HG02759 (cell line): ENCODE results near the gene ZNF718.
"Not testable (repeated sequence)": the region's sequence is repeated elsewhere in the genome, so short reads cannot be mapped to it uniquely, and the experiment has no call there.

Experiments used
- ATAC-seq: cut with Tn5 transposase; IDR thresholded peaks from one replicate; pipeline ENCODE4 v1.9.1; 2021; ENCODE audit warnings: mild to moderate bottlenecking, moderate library complexity; ENCODE audit not compliant: unreplicated experiment

Gene ZNF718

DNA sequence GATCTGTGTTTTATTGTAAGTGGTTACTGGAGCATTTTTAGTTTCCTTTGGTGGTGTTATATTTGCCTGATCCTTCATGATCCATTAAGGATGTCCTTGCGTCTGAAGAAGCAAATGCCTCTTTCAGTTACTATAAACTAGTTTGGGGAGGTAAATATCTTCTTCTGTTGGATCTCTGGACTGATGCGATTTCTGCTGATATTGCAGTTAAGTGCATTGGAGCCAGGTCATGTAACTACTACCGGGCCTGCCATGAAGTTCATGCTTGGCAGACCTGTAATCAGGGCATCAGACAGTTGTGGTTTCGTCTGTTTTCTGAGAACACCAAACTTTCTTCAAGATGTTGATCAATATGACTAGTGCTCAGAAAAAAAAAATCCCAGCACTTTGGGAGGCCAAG is 22.9 kb downstream of the ZNF718 start:
- no peak for ATAC-seq

DNA sequence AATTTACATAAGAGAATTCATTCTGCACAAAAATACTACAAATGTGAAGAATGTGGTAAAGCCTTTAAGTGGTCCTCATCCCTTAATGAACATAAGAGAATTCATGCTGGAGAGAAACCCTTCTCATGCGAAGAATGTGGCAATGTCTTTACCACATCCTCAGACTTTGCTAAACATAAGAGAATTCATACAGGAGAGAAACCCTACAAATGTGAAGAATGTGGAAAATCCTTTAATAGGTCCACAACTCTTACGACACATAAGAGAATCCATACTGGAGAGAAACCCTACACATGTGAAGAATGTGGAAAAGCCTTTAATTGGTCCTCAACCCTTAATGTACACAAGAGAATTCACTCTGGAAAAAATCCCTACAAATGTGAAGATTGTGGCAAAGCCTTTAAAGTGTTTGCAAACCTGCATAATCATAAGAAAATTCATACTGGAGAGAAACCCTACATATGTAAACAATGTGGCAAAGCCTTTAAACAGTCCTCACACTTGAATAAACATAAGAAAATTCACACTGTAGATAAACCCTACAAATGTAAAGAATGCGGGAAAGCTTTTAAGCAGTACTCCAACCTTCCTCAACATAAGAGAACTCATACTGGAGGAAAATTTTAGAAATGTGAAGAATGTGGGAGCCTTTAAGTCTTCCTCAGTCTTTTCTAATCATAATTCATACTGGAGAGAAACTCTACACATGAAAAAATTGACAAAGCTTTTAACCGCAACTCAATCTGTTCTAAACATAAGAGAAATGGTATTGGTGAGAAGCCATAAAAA is 37.4 kb downstream of the ZNF718 start:
- ATAC-seq, result no peak

DNA sequence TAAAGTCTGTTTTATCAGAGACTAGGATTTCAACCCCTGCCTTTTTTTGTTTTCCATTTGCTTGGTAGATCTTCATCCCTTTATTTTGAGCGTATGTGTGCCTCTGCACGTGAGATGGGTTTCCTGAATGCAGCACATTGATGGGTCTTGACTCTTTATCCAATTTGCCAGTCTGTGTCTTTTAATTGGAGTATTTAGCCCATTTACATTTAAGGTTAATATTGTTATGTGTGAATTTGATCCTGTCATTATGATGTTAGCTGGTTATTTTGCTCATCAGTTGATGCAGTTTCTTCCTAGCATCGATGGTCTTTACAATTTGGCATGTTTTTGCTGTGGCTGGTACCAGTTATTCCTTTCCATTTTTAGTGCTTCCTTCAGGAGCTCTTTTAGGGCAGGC is 45.3 kb downstream of the ZNF718 start:
- ATAC-seq, result not testable (repeated sequence)

- not testable (repeated sequence) for ATAC-seq
These were observed 47.0 kb downstream of the ZNF718 start for GRCh38 chr4:171318-171717.

DNA sequence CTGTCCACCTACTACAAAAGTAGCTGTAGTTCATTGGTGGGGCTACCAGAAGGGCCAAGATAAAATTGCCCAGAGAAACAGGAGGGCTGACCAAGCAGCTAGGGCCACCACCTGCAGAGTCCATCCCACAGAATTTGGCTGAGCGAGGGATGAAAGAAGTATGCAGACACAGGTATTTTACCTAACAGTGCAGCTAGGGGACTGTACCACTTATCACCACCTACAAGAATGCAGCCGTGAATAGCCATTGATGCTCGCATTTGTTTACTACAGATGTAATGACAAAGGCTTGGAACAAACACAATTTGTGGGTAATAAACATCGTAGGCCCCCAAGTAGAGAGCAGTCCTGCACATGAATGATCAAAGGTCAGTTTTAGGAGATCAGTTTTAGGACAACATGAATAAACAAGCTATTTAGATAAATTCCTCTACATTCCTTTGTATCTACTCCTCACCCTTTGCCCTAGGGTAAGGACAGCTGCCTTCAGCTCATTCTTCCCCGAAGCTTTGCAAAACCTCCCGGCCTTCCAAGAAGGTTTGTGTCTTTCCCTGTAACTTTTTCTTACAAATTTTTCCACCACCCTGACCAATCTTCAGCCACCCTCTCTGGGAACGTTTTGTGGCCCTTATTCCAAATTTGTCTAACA is 49.5 kb downstream of the ZNF718 start:
- ATAC-seq, result no peak

GRCh38 chr4:175986-176385 is 51.7 kb downstream of the ZNF718 start:
- no peak for ATAC-seq

DNA sequence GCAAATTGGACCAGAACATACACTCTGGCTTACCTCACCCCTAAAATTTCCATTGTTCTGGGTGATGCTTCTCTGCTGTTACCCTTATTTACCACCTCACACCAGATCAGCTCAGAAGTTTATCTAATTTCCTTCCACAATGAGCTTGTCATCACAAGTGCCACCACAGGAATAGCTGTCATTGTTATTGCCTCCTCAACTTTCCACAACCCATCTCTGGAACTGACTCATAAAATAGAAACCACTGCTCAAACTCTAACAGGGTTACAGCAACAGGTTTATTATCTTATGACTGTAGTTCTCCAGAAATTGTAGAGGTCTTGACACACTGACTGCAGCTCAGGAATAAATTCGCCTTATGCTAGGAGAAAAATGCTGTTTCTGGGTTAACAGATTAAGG is 52.7 kb downstream of the ZNF718 start:
- no peak for ATAC-seq

DNA sequence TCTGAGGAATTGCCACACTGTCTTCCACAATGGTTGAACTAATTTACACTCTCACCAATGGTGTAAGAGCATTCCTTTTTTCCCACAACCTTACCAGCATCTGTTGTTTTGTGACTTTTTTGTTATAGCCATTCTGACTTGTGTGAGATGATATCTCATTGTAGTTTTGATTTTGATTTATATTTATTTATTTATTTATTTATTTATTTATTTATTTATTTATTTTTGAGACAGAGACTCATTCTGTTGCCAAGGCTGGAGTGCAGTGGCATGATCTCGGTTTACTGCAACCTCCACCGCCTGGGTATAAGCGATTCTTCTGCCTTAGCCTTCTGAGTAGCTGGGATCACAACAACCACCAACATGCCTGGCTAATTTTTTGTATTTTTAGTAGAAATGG is 57.9 kb downstream of the ZNF718 start:
- ATAC-seq, result not testable (repeated sequence)

- ATAC-seq, result no peak
These were observed 63.8 kb downstream of the ZNF718 start for GRCh38 chr4:188091-188490.

- ATAC-seq, result not testable (repeated sequence)
These were observed 70.9 kb downstream of the ZNF718 start for GRCh38 chr4:195159-195558.

GRCh38 chr4:200936-201335 is 76.6 kb downstream of the ZNF718 start:
- no peak for ATAC-seq

GRCh38 chr4:202822-203221 is 78.5 kb downstream of the ZNF718 start:
- not testable (repeated sequence) for ATAC-seq

DNA sequence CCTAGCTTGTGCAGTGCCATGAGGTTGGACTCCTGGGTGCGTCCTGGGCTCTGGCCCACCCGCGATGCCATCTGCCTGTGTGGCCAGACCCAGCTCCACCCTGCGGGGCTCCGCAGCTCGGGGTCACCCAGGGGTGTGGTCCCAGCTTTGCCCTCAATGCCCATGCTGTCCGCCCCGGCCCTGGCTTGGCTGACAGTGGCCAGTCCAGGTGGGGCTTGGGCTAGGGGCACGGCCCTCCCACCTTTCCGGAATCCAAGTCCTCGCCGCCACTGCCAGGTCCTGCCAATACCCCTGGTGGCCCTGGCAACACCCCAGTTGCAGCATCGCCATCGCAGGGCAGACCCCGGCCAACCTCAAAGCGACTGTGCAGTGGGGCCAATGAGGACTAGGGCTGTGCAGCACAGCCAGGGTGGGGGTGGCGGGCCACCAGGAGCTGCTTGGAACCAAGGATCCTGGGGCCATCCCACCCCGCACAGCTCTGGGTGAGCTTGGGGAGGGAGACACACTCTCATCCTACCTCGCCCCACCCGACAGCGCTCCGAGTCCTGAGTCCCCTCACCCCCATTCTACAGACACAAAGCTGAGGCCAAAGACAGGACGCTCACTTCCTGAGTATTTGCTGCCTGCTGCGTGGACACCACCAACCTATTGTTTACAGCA is 80.9 kb downstream of the ZNF718 start:
- no peak for ATAC-seq

GRCh38 chr4:206054-206453 is 81.8 kb downstream of the ZNF718 start:
- ATAC-seq, result no peak

- ATAC-seq, result not testable (repeated sequence)
These were observed 84.3 kb downstream of the ZNF718 start for GRCh38 chr4:208416-209096.

GRCh38 chr4:211033-211511 is 86.8 kb downstream of the ZNF718 start:
- no peak for ATAC-seq

DNA sequence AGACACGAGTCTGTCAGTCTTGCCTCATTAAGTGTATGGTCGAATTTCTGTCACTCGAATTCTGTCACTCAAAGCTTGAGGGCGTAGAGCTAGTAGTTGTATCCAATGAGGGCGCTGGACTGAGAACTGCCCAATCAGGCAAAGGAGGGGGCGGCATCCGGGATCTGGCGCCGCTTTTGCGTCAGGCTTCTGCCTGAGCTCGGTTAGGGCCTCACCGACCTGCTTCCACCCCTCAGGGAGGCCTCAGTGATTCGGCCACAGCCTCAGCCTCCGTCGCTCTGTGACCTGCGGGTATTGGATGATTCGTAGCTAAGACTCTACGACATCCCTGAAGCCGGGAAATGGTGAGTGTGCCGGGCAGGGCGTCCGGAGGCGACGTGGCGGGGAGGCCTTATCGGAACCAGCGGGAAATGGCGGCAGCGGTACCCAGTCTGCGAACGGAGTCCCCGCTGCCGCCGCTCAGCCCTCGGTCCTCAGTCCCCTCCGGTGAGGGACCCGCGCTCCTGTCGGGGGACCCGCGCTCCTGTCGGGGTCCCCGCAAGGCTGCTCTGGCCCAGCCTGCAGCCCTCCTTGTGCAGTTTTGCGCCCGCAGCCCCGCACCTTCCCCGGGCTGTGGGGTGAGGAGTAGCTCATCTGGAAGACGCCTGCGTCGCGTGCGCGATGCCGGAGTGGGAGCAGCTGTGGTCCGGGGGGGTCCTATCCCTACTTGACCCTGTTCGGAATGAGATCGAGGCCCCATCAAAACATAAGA is 88.3 kb downstream of the ZNF718 start:
- ATAC-seq, result no peak

- not testable (repeated sequence) for ATAC-seq
These were observed 88.9 kb downstream of the ZNF718 start for GRCh38 chr4:213189-213535.
